DMS53 treated with DMSO at 0.1 percent for 48 hours (cell line): ENCODE data around the gene SPATA31E1.

ENCODE experiments used
- DNase-seq: peaks from one replicate; lab custom pipeline; 2025; ENCODE audit not compliant: unreplicated experiment; lab: John Stamatoyannopoulos, UW

SPATA31E1 gene

GRCh38 chr9:87862536-87863268, 20.0 kb upstream of the SPATA31E1 start:
- no peak for DNase-seq

- no peak for DNase-seq
These were observed 18.7 kb upstream of the SPATA31E1 start for GRCh38 chr9:87863882-87864465.

GRCh38 chr9:87864915-87865314, 17.8 kb upstream of the SPATA31E1 start:
- no peak for DNase-seq

GRCh38 chr9:87865626-87866025, 17.1 kb upstream of the SPATA31E1 start:
- no peak for DNase-seq

- no peak for DNase-seq
These were observed 15.3 kb upstream of the SPATA31E1 start for GRCh38 chr9:87867391-87867790.

- no peak for DNase-seq
These were observed 14.5 kb upstream of the SPATA31E1 start for GRCh38 chr9:87868175-87868574.

- no peak for DNase-seq
These were observed 14.0 kb upstream of the SPATA31E1 start for GRCh38 chr9:87868635-87869034.

- no peak for DNase-seq
These were observed 13.6 kb upstream of the SPATA31E1 start for GRCh38 chr9:87869082-87869481.

- no peak for DNase-seq
These were observed 11.1 kb upstream of the SPATA31E1 start for GRCh38 chr9:87871425-87872078.

GRCh38 chr9:87872079-87872624, 10.5 kb upstream of the SPATA31E1 start:
- no peak for DNase-seq

GRCh38 chr9:87873607-87874303, 8.9 kb upstream of the SPATA31E1 start:
- no peak for DNase-seq

- DNase-seq = no peak
These were observed 8.4 kb upstream of the SPATA31E1 start for GRCh38 chr9:87874304-87874623.

GRCh38 chr9:87875060-87875459, 7.6 kb upstream of the SPATA31E1 start:
- DNase-seq = no peak

- DNase-seq = no peak
These were observed 6.7 kb upstream of the SPATA31E1 start for GRCh38 chr9:87875831-87876545.

GRCh38 chr9:87876708-87877107, 6.0 kb upstream of the SPATA31E1 start:
- no peak for DNase-seq

GRCh38 chr9:87878989-87879511, 3.6 kb upstream of the SPATA31E1 start:
- no peak for DNase-seq

- no peak for DNase-seq
These were observed 2.6 kb upstream of the SPATA31E1 start for GRCh38 chr9:87880116-87880515.

GRCh38 chr9:87880683-87881082, 2.0 kb upstream of the SPATA31E1 start:
- DNase-seq = no peak

- no peak for DNase-seq
These were observed 597 bp downstream of the SPATA31E1 start for GRCh38 chr9:87883274-87883673.

- no peak for DNase-seq
These were observed 1.3 kb downstream of the SPATA31E1 start for GRCh38 chr9:87883990-87884389.
